Endothelial cell of umbilical vein (primary cell): ENCODE results near the gene TMEM150C. TPM values are rescaled to one million over a fixed set of nuclear protein-coding genes. Genes with fewer than 3 reads are reported as not detected.

Source experiments
- BruUV-seq: library from RNA; stranded (reverse); fragments of 400-500 nt; replicated peaks from 2 replicates; lab custom pipeline; 2021; lab: Mats Ljungman, UMichigan
- CTCF ChIA-PET: fragments of 300-600, 350-600 bp; sonication (Branson Sonifier 250); formaldehyde crosslinking; loops from one replicate; lab custom pipeline; 2021; ENCODE audit warnings: antibody characterized with exemption, inconsistent platforms; lab: Charles Lee
- POLR2A ChIA-PET: fragments of 300-600, 350-600 bp; sonication (Branson Sonifier 250); formaldehyde crosslinking; loops from one replicate; lab custom pipeline; 2021; ENCODE audit warnings: antibody characterized with exemption, inconsistent platforms; lab: Charles Lee
- DNase-seq: peaks from one replicate; pipeline ENCODE4 v3.0.0-alpha.2; 2011; ENCODE audit warnings: low read depth, low spot score
- FAIRE-seq: peaks from 2 replicates; lab custom pipeline; 2011; peaks lifted over from hg19 to GRCh38; lab: Jason Lieb, UNC
- H2AFZ ChIP-seq: 2 replicates; pipeline ENCODE4 v1.6.0; 2012; ENCODE audit warnings: low read depth, low read length, control low read depth, inconsistent platforms
- H3K27ac ChIP-seq: 2 replicates; pipeline ENCODE4 v1.5.1; 2011; ENCODE audit warnings: low read depth, mild to moderate bottlenecking, control low read depth, low read length, moderate library complexity; ENCODE audit not compliant: insufficient read depth
- H3K27me3 ChIP-seq, 2 experiments: 2 replicates each; pipeline versions ENCODE4 v1.6.0 to v1.6.1; 2011; ENCODE audit warnings: low read length in 2 of 2, mixed read lengths in 1 of 2; ENCODE audit not compliant: control insufficient read depth in 2 of 2, insufficient read depth in 2 of 2
- H3K36me3 ChIP-seq, 2 experiments: 2 replicates in 1 of 2; 3 replicates in 1 of 2; pipeline ENCODE4 v1.5.1; 2011; ENCODE audit warnings: low read length in 2 of 2, mild to moderate bottlenecking in 1 of 2, moderate library complexity in 1 of 2; ENCODE audit not compliant: control insufficient read depth in 2 of 2, insufficient read depth in 2 of 2; ENCODE audit errors: extremely low read depth in 1 of 2
- H3K4me1 ChIP-seq: 3 replicates; pipeline ENCODE4 v1.5.1; 2011; ENCODE audit warnings: mild to moderate bottlenecking, low read length; ENCODE audit not compliant: control insufficient read depth, insufficient read depth; ENCODE audit errors: extremely low read depth
- H3K4me2 ChIP-seq: 2 replicates; pipeline ENCODE4 v1.6.1; 2011; ENCODE audit warnings: low read length, control low read depth, mixed read lengths; ENCODE audit not compliant: insufficient read depth
- H3K4me3 ChIP-seq, 3 experiments: fragments of 200-600 bp in 1 of 3; sonication (generic), shearing (Covaris generic) in 1 of 3; replicated peaks in 1 of 3; 2 replicates each; pipeline ENCODE4 v1.5.1; 2011 to 2016; ENCODE audit warnings: control low read depth in 3 of 3, low read length in 3 of 3, mild to moderate bottlenecking in 2 of 3, inconsistent platforms in 1 of 3, low read depth in 1 of 3, moderate library complexity in 1 of 3; ENCODE audit not compliant: insufficient read depth in 1 of 3
- H3K79me2 ChIP-seq: 2 replicates; pipeline ENCODE4 v1.6.0; 2012; ENCODE audit warnings: low read length, inconsistent platforms; ENCODE audit not compliant: control insufficient read depth, insufficient read depth
- H3K9ac ChIP-seq: replicated peaks from 2 replicates; pipeline ENCODE3; 2011; ENCODE audit warnings: low read length, control low read depth; ENCODE audit not compliant: insufficient read depth; ENCODE audit errors: extremely low read depth
- H3K9me1 ChIP-seq: replicated peaks from 3 replicates; pipeline ENCODE4 v1.6.0; 2011; ENCODE audit warnings: mild to moderate bottlenecking, low read length; ENCODE audit not compliant: control insufficient read depth, insufficient read depth; ENCODE audit errors: extremely low read depth
- H3K9me3 ChIP-seq: replicated peaks from 2 replicates; pipeline ENCODE4 v1.5.1; 2012; ENCODE audit warnings: low read length, inconsistent platforms; ENCODE audit not compliant: control insufficient read depth, insufficient read depth
- H4K20me1 ChIP-seq: replicated peaks from 2 replicates; pipeline ENCODE3; 2011; ENCODE audit warnings: mild to moderate bottlenecking, low read length; ENCODE audit not compliant: control insufficient read depth, insufficient read depth; ENCODE audit errors: extremely low read depth
- EZH2 ChIP-seq: IDR thresholded peaks from 2 replicates; pipeline ENCODE4 v1.6.1; 2012; ENCODE audit warnings: borderline replicate concordance, low read depth, mild to moderate bottlenecking, moderate library complexity, low read length, inconsistent platforms; ENCODE audit not compliant: severe bottlenecking
- FOS ChIP-seq: IDR thresholded peaks from 2 replicates; pipeline ENCODE4 v1.6.1; 2011; ENCODE audit warnings: mild to moderate bottlenecking, low read length, moderate library complexity, borderline replicate concordance; ENCODE audit not compliant: insufficient read depth
- GATA2 ChIP-seq: IDR thresholded peaks from 2 replicates; pipeline ENCODE4 v1.7.0; 2011; ENCODE audit warnings: low read depth, mild to moderate bottlenecking, moderate library complexity, mixed read lengths, low read length; ENCODE audit not compliant: insufficient read length, insufficient read depth
- JUN ChIP-seq: IDR thresholded peaks from 2 replicates; pipeline ENCODE4 v1.6.1; 2011; ENCODE audit warnings: borderline replicate concordance, low read depth; ENCODE audit not compliant: insufficient read length, insufficient read depth
- MAX ChIP-seq: IDR thresholded peaks from 2 replicates; pipeline ENCODE4 v1.6.1; 2011; ENCODE audit not compliant: insufficient read depth, insufficient read length
- MYC ChIP-seq: IDR thresholded peaks from one replicate; pipeline ENCODE4 v1.6.1; 2011; ENCODE audit warnings: mild to moderate bottlenecking, low read depth, low read length
- POLR2A ChIP-seq: IDR thresholded peaks from 2 replicates; pipeline ENCODE4 v1.6.1; 2012; ENCODE audit warnings: low read depth, mild to moderate bottlenecking, control low read depth, low read length
- POLR2AphosphoS5 ChIP-seq: IDR thresholded peaks from 2 replicates; pipeline ENCODE4 v1.6.1; 2012; ENCODE audit warnings: low read depth, mild to moderate bottlenecking, control low read depth, low read length, moderate library complexity; ENCODE audit not compliant: insufficient read depth
- dilution Hi-C: fragments of 300-500 bp; cut with MboI; formaldehyde crosslinking; loops from one replicate; pipeline ENCODE4 v1.15.0; 2019; ENCODE audit warnings: low sequenced_read_pairs; ENCODE audit not compliant: extremely low pct_ligation_motif_present
- intact Hi-C: fragments of 100-400 bp; cut with micrococcal nuclease; formaldehyde crosslinking; loops from one replicate; pipeline ENCODE4 v1.10.0; 2022
- polyA plus RNA-seq, 4 experiments: library from polyadenylated mRNA; depleted of rRNA in 3 of 4; stranded (reverse) in 3 of 4; unstranded in 1 of 4; fragments of >200 nt; gene quantifications; 2 replicates each; pipeline versions ENCODE4 v1.2.1 to v1.2.3, GENCODE V29; 2011 to 2012; ENCODE audit warnings: missing spikeins in 1 of 4
- total RNA-seq: library from RNA; stranded (reverse); gene quantifications from 2 replicates; pipeline ENCODE4 v1.2.3, GENCODE V29; 2021
- TF ChIP-seq, protein P1 (sequence below), 2 donors: IDR thresholded peaks; 1 replicate in 1 of 2; 2 replicates in 1 of 2; pipeline ENCODE4 v1.5.1; 2011; ENCODE audit warnings: low read length in 2 of 2, mild to moderate bottlenecking in 2 of 2, moderate library complexity in 2 of 2, control low read depth in 1 of 2, inconsistent platforms in 1 of 2, low read depth in 1 of 2; ENCODE audit not compliant: insufficient read depth in 1 of 2; ENCODE audit errors: extremely low read depth in 1 of 2

Gene TMEM150C
- total and polyA plus RNA-seq, 2 donors (not counting 3 experiments of a cell fraction or from before 2014, with no cell fraction given): 4.1 to 6.6 TPM

DNA sequence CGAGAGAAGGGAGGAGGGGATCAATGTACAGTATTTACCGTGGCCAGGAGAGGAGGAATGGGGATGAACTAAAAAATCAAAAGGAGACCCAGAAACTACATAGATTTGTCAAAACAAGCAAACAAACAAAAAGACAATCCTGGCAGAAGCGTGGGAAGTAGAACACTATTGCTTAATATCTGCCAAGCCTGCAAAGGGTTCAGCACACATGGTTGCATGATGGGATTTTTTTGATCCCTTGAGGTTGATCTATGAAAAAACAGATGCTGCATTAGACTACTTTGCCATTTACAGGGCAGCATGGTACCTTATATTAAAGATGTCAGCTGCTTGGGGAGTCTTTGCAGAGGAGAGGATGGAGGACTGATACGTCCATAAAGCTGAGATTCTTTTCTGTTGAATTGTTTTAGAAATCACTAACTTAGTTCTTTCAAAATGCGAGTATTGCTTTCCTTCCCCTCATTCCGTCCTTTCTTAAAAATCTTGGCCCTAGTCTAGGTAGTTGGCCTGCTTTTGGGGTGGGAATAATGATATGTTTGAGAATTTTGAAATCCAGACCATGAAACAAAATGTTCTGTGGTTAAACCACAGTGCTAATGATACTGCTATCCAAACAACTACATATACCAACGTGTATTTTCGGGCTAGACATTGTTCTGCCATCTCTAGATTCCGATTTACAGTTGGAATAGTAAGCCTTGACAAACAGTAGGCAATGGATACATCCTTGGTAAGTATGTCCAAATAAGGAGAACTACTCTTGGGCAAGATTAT, 39.6 kb upstream of the TMEM150C start:
- FAIRE-seq: no peak
- no peak overlapping the region for H3K4me2 ChIP-seq
- POLR2A ChIA-PET: no interaction called here

DNA sequence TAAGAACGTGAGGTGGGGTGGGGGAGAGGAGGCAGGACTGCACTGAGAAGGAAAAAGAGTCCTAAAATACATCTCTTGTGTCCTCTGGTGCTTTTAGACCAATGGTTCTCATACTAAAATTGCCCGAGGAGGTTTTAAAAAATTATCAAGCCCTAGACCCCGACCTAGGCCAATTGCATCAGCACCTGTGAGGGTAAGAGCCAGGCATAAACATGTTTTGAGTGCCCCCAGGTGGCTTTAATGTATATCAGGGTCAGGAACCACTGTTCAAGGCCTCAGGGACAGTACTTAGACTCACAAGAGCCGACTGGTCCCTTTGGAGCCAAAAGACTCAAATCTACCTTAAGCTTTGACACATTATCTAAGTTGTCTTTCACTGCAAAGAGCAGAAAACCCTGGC, 37.5 kb upstream of the TMEM150C start:
- ChIA-PET CTCF (no interaction called here), POLR2A (no interaction called here)
- no TSS peak for BruUV-seq
- DNase-seq (no peak), FAIRE-seq (no peak)
- intact Hi-C loops (loop anchor here (2.0 kb wide), 1 partner anchor 137 kb away; no protein-coding TSS in a partner anchor), dilution Hi-C loops (no loop called here)
- Histone ChIP-seq H4K20me1 (no peaks in the 10 kb centered on the region), H3K9me1 (no peaks in the 10 kb centered on the region), H2AFZ (no peak overlapping the region), H3K9ac (no peak overlapping the region), H3K4me3 (no peak overlapping the region), H3K4me2 (no peak overlapping the region), H3K36me3 (no peaks in the 10 kb centered on the region), H3K4me1 (no peaks in the 10 kb centered on the region), H3K79me2 (no peaks in the 10 kb centered on the region), H3K9me3 (no peaks in the 10 kb centered on the region), H3K27me3 (peaks cover 5 to 7% of the 10 kb centered on the region in 2 experiments), H3K27ac (no peak overlapping the region)
- TF ChIP-seq MAX (no peak), JUN (no peak), POLR2A (no peak), EZH2 (no peak), GATA2 (no peak), POLR2AphosphoS5 (no peak), FOS (no peak), MYC (no peak)
- TF ChIP-seq, protein P1, sequence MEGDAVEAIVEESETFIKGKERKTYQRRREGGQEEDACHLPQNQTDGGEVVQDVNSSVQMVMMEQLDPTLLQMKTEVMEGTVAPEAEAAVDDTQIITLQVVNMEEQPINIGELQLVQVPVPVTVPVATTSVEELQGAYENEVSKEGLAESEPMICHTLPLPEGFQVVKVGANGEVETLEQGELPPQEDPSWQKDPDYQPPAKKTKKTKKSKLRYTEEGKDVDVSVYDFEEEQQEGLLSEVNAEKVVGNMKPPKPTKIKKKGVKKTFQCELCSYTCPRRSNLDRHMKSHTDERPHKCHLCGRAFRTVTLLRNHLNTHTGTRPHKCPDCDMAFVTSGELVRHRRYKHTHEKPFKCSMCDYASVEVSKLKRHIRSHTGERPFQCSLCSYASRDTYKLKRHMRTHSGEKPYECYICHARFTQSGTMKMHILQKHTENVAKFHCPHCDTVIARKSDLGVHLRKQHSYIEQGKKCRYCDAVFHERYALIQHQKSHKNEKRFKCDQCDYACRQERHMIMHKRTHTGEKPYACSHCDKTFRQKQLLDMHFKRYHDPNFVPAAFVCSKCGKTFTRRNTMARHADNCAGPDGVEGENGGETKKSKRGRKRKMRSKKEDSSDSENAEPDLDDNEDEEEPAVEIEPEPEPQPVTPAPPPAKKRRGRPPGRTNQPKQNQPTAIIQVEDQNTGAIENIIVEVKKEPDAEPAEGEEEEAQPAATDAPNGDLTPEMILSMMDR (IDR thresholded peaks at IDR 0.05; ENCODE audit: extremely low read depth in 1 of 2, insufficient read depth in 1 of 2, low read depth in 1 of 2, low read length in 2 of 2): no peak

More for the DNA sequence above, 39.6 kb upstream of the TMEM150C start:
- no peak for DNase-seq
- TF ChIP-seq EZH2: no peak
- H3K27me3 ChIP-seq: peaks cover 0 to 5% of the 10 kb centered on the region in 2 experiments
- H3K79me2 ChIP-seq: no peaks in the 10 kb centered on the region
- no peaks in the 10 kb centered on the region for H3K9me1 ChIP-seq
- no peak overlapping the region for H2AFZ ChIP-seq
- H3K4me3 ChIP-seq: no peak overlapping the region
- no peaks in the 10 kb centered on the region for H3K36me3 ChIP-seq
- H4K20me1 ChIP-seq: no peaks in the 10 kb centered on the region
- H3K9ac ChIP-seq: no peak overlapping the region
- H3K27ac ChIP-seq: no peak overlapping the region
- no peaks in the 10 kb centered on the region for H3K4me1 ChIP-seq
- dilution Hi-C loops (no loop called here), intact Hi-C loops (no loop called here)
- BruUV-seq: no TSS peak
- CTCF ChIA-PET: interaction anchor here (1.0 to 1.3 kb wide), 2 partner anchors 32 to 139 kb away, joined by 3 to 10 read pairs; no protein-coding TSS in a partner anchor
- H3K9me3 ChIP-seq: no peaks in the 10 kb centered on the region
